Left renal cortex interstitium (tissue), 4 donors: ENCODE measurements around the gene AIMP1. TPM values are rescaled to one million over a fixed set of nuclear protein-coding genes. Genes with fewer than 3 reads are reported as not detected.
"Not testable (repeated sequence)": the region's sequence is repeated elsewhere in the genome, so short reads cannot be mapped to it uniquely, and the experiment has no call there.

Source experiments
- DNase-seq, 4 donors: peaks; one replicate each; pipeline ENCODE4 v3.0.0-alpha.2; 2013; ENCODE audit warnings: low read depth in 4 of 4, low spot score in 2 of 4, missing footprints in 1 of 4
- polyA plus RNA-seq, 4 donors: library from polyadenylated mRNA; unstranded; fragments of 120-200 nt; gene quantifications; one replicate each; pipeline ENCODE4 v1.2.1, GENCODE V29; 2013; ENCODE audit not compliant: insufficient read length in 4 of 4

AIMP1 gene
- polyA plus RNA-seq, 4 donors: 66.6 to 88.2 (median 71.7) TPM

GRCh38 chr4:106306561-106306960 is 9.8 kb upstream of the AIMP1 start:
- DNase-seq: no peak

GRCh38 chr4:106312377-106312776 is 4.0 kb upstream of the AIMP1 start:
- DNase-seq: no peak

GRCh38 chr4:106312997-106313522 is 3.3 kb upstream of the AIMP1 start:
- no peak for DNase-seq

GRCh38 chr4:106314960-106315359 is 1.4 kb upstream of the AIMP1 start:
- no peak for DNase-seq

- DNase-seq: peak in 2 of 4 donors; percentile 23 to 53
These were observed 828 bp upstream of the AIMP1 start for GRCh38 chr4:106315476-106315967.

DNA sequence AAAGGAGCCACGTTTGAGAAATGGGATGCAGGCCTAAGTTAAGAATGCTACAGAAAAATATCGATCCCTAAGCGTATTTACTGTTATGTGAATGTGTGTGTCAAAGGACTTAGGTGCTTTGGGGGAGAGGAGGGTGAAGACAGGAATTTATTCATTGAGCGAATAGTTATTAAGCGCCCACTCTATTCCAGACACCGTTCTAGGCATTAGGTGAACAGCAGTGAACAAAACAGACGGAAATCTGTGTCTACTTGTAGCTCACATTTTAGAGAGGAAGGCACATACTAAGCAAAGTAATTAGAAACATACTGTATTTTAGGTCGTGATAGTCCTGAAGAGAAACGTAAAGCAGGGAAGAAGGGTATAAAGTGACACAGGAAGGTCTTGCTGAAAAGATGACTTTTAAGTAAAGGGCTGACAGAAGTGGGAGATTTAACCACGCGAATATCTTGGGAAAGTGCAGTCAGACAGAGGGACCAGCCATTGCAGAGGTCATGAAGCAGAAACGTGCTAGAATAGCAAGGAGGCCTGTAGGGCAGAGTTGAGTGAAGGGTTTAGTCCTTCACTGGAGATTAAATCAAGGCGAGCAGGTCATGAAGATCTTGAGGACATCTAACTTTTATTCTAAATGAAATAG is 541 bp downstream of the AIMP1 start:
- DNase-seq: peak in 3 of 4 donors; percentile 5 to 25 (median 18)

GRCh38 chr4:106317815-106318214 is 1.5 kb downstream of the AIMP1 start:
- no peak for DNase-seq

DNA sequence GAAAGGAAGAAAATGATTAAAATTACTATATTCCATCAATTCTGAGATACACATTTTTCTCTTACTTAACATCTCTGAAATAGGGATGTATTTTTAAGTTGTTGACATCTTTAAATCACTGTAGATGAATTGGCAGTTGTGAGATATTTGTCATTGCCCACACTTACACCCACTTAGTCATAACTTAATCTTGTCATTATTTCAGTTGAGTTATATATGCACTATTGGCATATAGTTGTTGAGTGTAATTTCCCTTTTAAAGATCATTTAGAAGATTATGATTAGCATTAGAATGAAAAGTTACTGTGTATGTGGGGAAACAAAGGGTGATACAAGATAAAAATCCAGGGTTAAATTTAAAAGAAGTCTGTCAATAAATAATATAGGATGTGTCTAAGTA is 2.2 kb downstream of the AIMP1 start:
- no peak for DNase-seq

DNA sequence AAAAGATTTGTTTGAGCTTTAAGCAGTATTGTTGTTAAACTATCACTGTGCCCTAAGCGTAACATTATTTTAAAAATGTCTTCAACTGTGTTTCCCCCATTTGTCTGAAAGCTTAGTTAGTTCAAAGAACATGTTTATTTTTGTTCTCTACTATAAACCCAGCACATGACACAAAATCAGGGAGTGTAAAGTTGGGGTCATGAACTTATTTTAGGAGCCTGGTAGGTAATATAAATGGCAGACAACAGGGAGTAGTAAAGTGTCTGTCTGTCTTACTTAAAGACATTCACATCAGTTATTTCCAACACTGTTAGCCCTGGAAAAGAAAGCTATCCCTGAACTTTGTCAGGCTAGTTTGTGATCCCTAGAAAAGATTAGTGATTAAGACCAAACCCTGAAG is 3.9 kb downstream of the AIMP1 start:
- DNase-seq: no peak

- not testable (repeated sequence) for DNase-seq
These were observed 4.8 kb downstream of the AIMP1 start for GRCh38 chr4:106321168-106321567.

- DNase-seq: not testable (repeated sequence)
These were observed 5.5 kb downstream of the AIMP1 start for GRCh38 chr4:106321814-106322213.

- DNase-seq: no peak
These were observed 6.8 kb downstream of the AIMP1 start for GRCh38 chr4:106323119-106323518.

DNA sequence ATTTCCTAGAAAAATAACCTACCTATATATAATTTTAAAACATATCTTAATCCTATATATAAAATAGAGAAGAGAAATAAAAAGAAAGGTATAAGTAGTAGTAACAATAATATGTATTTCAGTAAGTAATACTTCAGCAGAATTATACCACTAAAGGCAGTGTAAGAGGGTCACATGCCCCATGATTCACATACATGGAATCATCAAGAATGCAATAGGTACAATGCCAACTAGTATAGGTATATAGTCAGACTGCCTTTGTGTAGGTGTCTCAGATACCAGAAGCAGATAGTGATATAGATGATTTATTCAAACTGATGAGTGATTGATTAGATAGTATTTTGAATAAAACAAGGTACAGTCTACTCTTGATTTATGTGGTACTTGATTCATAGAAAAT is 9.4 kb downstream of the AIMP1 start:
- no peak for DNase-seq

- DNase-seq: peak in 1 of 4 donors; percentile 16
These were observed 12.8 kb downstream of the AIMP1 start for GRCh38 chr4:106329041-106329618.

GRCh38 chr4:106333186-106333585 is 16.8 kb downstream of the AIMP1 start:
- DNase-seq: no peak

- DNase-seq: no peak
These were observed 18.6 kb downstream of the AIMP1 start for GRCh38 chr4:106334741-106335470.

GRCh38 chr4:106336618-106337017 is 20.3 kb downstream of the AIMP1 start:
- DNase-seq: no peak

- no peak for DNase-seq
These were observed 21.6 kb downstream of the AIMP1 start for GRCh38 chr4:106337916-106338315.

GRCh38 chr4:106338671-106339070 is 22.3 kb downstream of the AIMP1 start:
- no peak for DNase-seq

DNA sequence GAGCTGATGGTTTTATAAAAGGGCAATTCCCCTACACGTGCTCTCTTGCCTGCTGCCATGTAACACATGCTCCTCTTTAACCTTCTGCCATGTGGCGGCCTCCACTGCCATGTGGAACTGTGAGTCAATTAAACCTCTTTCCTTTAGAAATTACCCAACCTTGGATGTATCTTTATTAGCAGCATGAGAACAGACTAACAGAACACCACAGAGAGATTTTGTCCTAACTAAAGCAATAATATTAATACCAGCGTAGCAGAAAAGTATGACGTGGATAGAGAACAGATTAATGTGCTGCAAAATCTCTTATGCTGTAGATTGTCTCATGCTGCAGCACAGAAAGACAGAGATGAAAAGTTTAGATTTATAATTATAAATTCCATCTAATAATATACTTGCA is 23.1 kb downstream of the AIMP1 start:
- no peak for DNase-seq

- no peak for DNase-seq
These were observed 24.4 kb downstream of the AIMP1 start for GRCh38 chr4:106340774-106341173.
